SJCRH30 (cell line): Measurements from ENCODE around the gene LINS1. TPM values are rescaled to one million over a fixed set of nuclear protein-coding genes. Genes with fewer than 3 reads are reported as not detected.
"Not testable (repeated sequence)": the region's sequence is repeated elsewhere in the genome, so short reads cannot be mapped to it uniquely, and the experiment has no call there.

Experiments used
- DNase-seq, 2 experiments: peaks; one replicate each; pipeline ENCODE4 v3.0.0-alpha.2; 2015 to 2020
- H3K27ac ChIP-seq: fragments of 250-450 bp; sonication (Bioruptor Pico); 2 replicates; pipeline ENCODE4 v1.5.1; 2020; ENCODE audit warnings: mild to moderate bottlenecking, moderate library complexity
- H3K27me3 ChIP-seq: fragments of 250-450 bp; sonication (Bioruptor Pico); 2 replicates; pipeline ENCODE4 v1.5.1; 2020; ENCODE audit warnings: mild to moderate bottlenecking, moderate library complexity
- H3K36me3 ChIP-seq: fragments of 250-450 bp; sonication (Bioruptor Pico); 2 replicates; pipeline ENCODE4 v1.5.1; 2020; ENCODE audit warnings: mild to moderate bottlenecking, moderate library complexity
- H3K4me1 ChIP-seq: fragments of 250-450 bp; sonication (Bioruptor Pico); 2 replicates; pipeline ENCODE4 v1.5.1; 2020; ENCODE audit warnings: mild to moderate bottlenecking, moderate library complexity
- H3K4me3 ChIP-seq: fragments of 250-450 bp; sonication (Bioruptor Pico); 2 replicates; pipeline ENCODE4 v1.5.1; 2020; ENCODE audit warnings: mild to moderate bottlenecking, moderate library complexity
- H3K9me3 ChIP-seq: fragments of 250-450 bp; sonication (Bioruptor Pico); replicated peaks from 2 replicates; pipeline ENCODE4 v1.5.1; 2020; ENCODE audit warnings: mild to moderate bottlenecking, moderate library complexity
- total RNA-seq: library from RNA; depleted of rRNA; stranded (reverse); fragments of >200 nt; shearing (Covaris generic); gene quantifications from 2 replicates; pipeline ENCODE4 v1.2.3, GENCODE V29; 2014

LINS1 gene
- total RNA-seq, 1 experiment from 2014 or later = 27.8 TPM

DNA sequence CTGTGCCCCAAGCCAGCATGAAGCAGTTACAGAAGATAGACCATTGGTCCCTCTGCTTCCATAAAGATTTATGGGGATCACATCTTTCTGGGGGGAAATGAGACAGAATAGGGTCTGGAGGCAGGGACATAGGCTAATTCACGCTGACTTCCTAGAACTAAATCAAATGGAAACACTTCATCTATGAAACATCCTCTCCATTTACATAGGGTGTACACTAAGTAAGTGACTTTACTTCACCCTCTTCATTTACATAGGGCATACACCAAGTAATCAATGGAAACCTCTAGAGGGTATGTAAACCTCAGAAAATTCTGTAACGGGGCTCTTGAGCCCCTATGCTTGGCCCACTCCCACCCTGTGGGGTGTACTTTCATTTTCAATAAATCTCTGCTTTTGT lies 10.1 kb downstream of the LINS1 start:
- H3K36me3 ChIP-seq = 0 out of 2 replicates have a peak, but pooled peaks cover 2% of the 10 kb centered on the region
- no peak for DNase-seq
- peaks cover 31% of the 10 kb centered on the region for H3K9me3 ChIP-seq
- H3K27ac ChIP-seq = no peak overlapping the region
- H3K4me3 ChIP-seq = no peak overlapping the region
- H3K4me1 ChIP-seq = 0 out of 2 replicates have a peak, but pooled peaks cover 3% of the 10 kb centered on the region
- no peaks in the 10 kb centered on the region for H3K27me3 ChIP-seq

DNA sequence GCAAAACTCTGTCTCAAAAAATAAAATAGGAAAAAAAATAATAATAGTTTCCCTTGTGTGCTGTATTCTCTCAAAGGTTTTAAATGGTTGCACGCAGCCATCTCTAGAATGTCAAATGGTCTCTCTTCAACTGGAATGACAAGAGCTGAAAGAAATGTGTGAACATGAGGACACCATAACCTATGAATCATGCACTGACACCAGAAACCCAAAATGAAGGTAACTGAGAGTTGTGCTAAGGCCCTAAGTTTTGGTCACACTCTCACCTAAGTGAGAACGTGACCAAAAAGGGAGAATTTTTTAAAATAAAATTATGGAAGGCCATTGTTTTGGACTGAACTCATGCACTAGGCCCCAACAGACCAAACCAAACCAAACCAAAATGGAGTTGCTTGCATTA lies 10.8 kb downstream of the LINS1 start:
- not testable (repeated sequence) for H3K36me3 ChIP-seq, DNase-seq
- H3K9me3 ChIP-seq = peaks cover 32% of the 10 kb centered on the region

DNA sequence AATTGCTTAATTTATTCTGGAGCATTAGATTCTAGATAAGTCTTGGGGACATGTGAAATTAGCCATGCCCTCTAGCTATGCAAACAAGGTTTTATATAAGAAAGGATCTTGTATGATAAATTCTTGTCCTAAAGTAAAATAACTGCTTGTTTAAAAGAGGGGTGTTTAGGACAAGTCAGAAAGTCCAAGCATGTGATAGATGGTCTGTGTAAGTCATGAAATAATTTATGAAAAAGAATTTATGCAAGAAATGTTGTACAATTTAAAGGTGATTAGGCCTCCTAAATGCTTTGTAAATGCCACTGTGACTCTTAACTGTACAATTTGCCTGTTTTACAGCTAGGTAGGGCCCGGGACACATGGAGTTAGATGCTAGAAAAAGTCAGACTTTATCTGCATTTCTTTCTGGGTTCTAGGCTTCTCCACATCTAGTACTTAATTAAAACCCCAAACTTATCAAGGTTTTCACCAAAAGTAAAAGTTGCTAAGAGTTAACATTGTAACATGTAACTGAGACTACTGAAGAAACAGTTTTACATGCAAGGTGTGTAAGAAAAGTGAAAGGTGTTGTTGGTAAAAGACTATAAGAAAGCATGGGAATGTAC lies 13.2 kb downstream of the LINS1 start:
- Histone ChIP-seq H3K36me3 (peaks cover 2% of the 10 kb centered on the region; the same call in 1 of the 2 replicates), H3K9me3 (peaks cover 35% of the 10 kb centered on the region), H3K27me3 (no peaks in the 10 kb centered on the region), H3K4me3 (no peak overlapping the region), H3K27ac (no peak overlapping the region), H3K4me1 (0 out of 2 replicates have a peak, but pooled peaks cover 3% of the 10 kb centered on the region)
- peak in 1 of 2 experiments; percentile 46 for DNase-seq

More for the DNA sequence above, 10.8 kb downstream of the LINS1 start:
- not testable (repeated sequence) for H3K27ac ChIP-seq, H3K4me3 ChIP-seq, H3K27me3 ChIP-seq, H3K4me1 ChIP-seq

DNA sequence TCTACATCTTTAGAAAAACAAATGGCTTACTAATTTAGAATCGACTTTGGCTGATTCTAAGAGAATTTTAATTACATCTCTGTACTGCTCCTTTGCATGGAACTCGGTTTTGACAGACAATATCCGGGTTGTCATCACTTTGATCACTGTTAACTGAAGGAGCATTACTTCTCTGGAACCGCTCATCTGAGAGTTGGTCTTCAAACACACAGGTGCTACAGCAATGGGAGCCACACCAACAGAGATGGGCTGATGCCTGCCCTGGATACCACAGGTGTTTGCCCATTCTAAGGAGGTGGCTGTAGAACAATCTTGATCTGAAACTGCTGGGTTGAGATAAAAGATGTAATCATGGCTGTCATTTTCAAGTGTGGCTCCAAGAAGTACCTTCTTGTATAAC lies 21.6 kb downstream of the LINS1 start:
- Histone ChIP-seq H3K27ac (no peak overlapping the region), H3K4me3 (no peak overlapping the region), H3K4me1 (no peaks in the 10 kb centered on the region), H3K9me3 (no peaks in the 10 kb centered on the region), H3K27me3 (no peaks in the 10 kb centered on the region), H3K36me3 (no peaks in the 10 kb centered on the region; the same call in 1 of the 2 replicates)
- no peak for DNase-seq

GRCh38 chr15:100573526-100573925 lies 28.5 kb downstream of the LINS1 start:
- no peak overlapping the region for H3K4me3 ChIP-seq
- DNase-seq = no peak
- H3K9me3 ChIP-seq = no peaks in the 10 kb centered on the region
- H3K27me3 ChIP-seq = no peaks in the 10 kb centered on the region
- no peaks in the 10 kb centered on the region for H3K4me1 ChIP-seq
- H3K36me3 ChIP-seq = peaks cover 15% of the 10 kb centered on the region
- no peak overlapping the region for H3K27ac ChIP-seq

- no peaks in the 10 kb centered on the region for H3K4me1 ChIP-seq
- no peaks in the 10 kb centered on the region for H3K27me3 ChIP-seq
- no peaks in the 10 kb centered on the region for H3K9me3 ChIP-seq
- peak in 1 of 2 experiments; percentile 31 for DNase-seq
- H3K27ac ChIP-seq = no peak overlapping the region
- no peak overlapping the region for H3K4me3 ChIP-seq
- peaks cover 15% of the 10 kb centered on the region for H3K36me3 ChIP-seq
Measured at GRCh38 chr15:100572362-100572983, 29.5 kb downstream of the LINS1 start.

- no peak overlapping the region for H3K4me3 ChIP-seq
- no peaks in the 10 kb centered on the region for H3K27me3 ChIP-seq
- peaks cover 15% of the 10 kb centered on the region for H3K36me3 ChIP-seq
- no peaks in the 10 kb centered on the region for H3K9me3 ChIP-seq
- no peak for DNase-seq
- no peak overlapping the region for H3K27ac ChIP-seq
- no peaks in the 10 kb centered on the region for H3K4me1 ChIP-seq
Measured at GRCh38 chr15:100571592-100572167, 30.3 kb downstream of the LINS1 start.

- Histone ChIP-seq H3K4me3 (no peak overlapping the region), H3K36me3 (peaks cover 15% of the 10 kb centered on the region), H3K27ac (no peak overlapping the region), H3K4me1 (no peaks in the 10 kb centered on the region), H3K9me3 (no peaks in the 10 kb centered on the region), H3K27me3 (no peaks in the 10 kb centered on the region)
- no peak for DNase-seq
Measured at GRCh38 chr15:100570735-100571313, 31.2 kb downstream of the LINS1 start.

GRCh38 chr15:100570275-100570674 lies 31.7 kb downstream of the LINS1 start:
- no peaks in the 10 kb centered on the region for H3K4me1 ChIP-seq
- no peak overlapping the region for H3K27ac ChIP-seq
- H3K4me3 ChIP-seq = no peak overlapping the region
- no peaks in the 10 kb centered on the region for H3K27me3 ChIP-seq
- no peaks in the 10 kb centered on the region for H3K9me3 ChIP-seq
- peaks cover 15% of the 10 kb centered on the region for H3K36me3 ChIP-seq
- no peak for DNase-seq

- no peak overlapping the region for H3K27ac ChIP-seq
Measured at GRCh38 chr15:100569391-100569790, 32.6 kb downstream of the LINS1 start.

DNA sequence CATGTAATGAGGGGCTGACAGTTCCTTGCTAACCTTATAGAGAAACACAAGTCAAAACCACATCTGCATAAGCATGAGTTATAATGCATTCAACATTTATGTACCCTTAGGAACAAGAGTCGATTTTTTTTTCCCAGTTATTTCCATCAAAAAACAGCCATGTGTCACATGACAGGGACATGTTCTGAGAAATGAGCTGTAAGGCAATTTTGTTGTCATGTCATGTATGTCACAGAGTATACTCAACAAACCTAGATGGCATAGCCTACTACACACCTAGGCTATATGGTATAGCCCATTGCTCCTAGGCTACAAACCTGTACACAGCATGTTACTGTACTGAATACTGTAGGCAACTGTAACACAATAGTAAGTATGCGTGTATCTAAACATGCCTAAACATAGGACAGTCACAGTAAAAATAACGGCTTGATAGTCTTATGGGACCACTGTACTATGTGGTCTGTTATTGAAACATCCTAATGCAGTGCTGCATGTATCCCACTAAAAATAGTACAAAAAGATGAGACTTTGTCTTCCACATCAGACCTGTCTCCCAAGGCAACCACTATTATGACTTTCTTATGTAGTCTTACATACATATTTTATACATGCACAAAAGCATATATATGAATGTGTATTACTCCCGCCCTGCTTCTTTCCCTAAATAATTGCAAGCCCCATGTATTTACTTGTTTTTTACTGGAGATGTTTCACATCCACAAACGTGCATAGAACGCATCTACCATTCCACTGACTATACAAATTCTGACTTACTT lies 34.9 kb downstream of the LINS1 start:
- Histone ChIP-seq H3K9me3 (no peaks in the 10 kb centered on the region), H3K27me3 (no peaks in the 10 kb centered on the region), H3K4me3 (no peak overlapping the region), H3K4me1 (peaks cover 4% of the 10 kb centered on the region; the same call in 1 of the 2 replicates), H3K36me3 (peaks cover 6% of the 10 kb centered on the region; the same call in 1 of the 2 replicates), H3K27ac (no peak overlapping the region)
- DNase-seq = no peak

More at GRCh38 chr15:100569391-100569790, 32.6 kb downstream of the LINS1 start:
- Histone ChIP-seq H3K4me1 (peaks cover under 1% of the 10 kb centered on the region; the same call in 1 of the 2 replicates), H3K36me3 (peaks cover 12% of the 10 kb centered on the region), H3K27me3 (no peaks in the 10 kb centered on the region), H3K9me3 (no peaks in the 10 kb centered on the region), H3K4me3 (no peak overlapping the region)
- no peak for DNase-seq

- no peak overlapping the region for H3K27ac ChIP-seq
- no peak for DNase-seq
Measured at GRCh38 chr15:100565591-100565990, 36.4 kb downstream of the LINS1 start.

GRCh38 chr15:100560323-100560722 lies 41.7 kb downstream of the LINS1 start:
- H3K27me3 ChIP-seq = no peaks in the 10 kb centered on the region
- H3K36me3 ChIP-seq = no peaks in the 10 kb centered on the region
- H3K9me3 ChIP-seq = no peaks in the 10 kb centered on the region
- no peak overlapping the region for H3K27ac ChIP-seq
- DNase-seq = no peak
- no peak overlapping the region for H3K4me3 ChIP-seq
- peaks cover 4% of the 10 kb centered on the region; the same call in 1 of the 2 replicates for H3K4me1 ChIP-seq

More at GRCh38 chr15:100565591-100565990, 36.4 kb downstream of the LINS1 start:
- no peaks in the 10 kb centered on the region for H3K36me3 ChIP-seq
- peaks cover 4% of the 10 kb centered on the region; the same call in 1 of the 2 replicates for H3K4me1 ChIP-seq
- no peaks in the 10 kb centered on the region for H3K27me3 ChIP-seq
- H3K4me3 ChIP-seq = no peak overlapping the region
- H3K9me3 ChIP-seq = no peaks in the 10 kb centered on the region

- Histone ChIP-seq H3K36me3 (no peaks in the 10 kb centered on the region), H3K27me3 (no peaks in the 10 kb centered on the region), H3K27ac (no peak overlapping the region), H3K4me3 (no peak overlapping the region), H3K4me1 (peaks cover 3% of the 10 kb centered on the region; the same call in 1 of the 2 replicates), H3K9me3 (no peaks in the 10 kb centered on the region)
- no peak for DNase-seq
Measured at GRCh38 chr15:100559330-100559729, 42.7 kb downstream of the LINS1 start.
